ENCODE results near the gene ANKRD24. TPM values are rescaled to one million over a fixed set of nuclear protein-coding genes. Genes with fewer than 3 reads are reported as not detected.

Gene ANKRD24
- total RNA-seq, 1 experiment from 2014 or later, result 0.33 TPM

GRCh38 chr19:4197228-4197624 lies 14.7 kb downstream of the ANKRD24 start:
- no peaks in the 10 kb centered on the region for H4K20me1 ChIP-seq (ENCODE audit: low read length)
- H3K4me3 ChIP-seq (ENCODE audit: low read length), result no peak overlapping the region
- H3K9ac ChIP-seq (ENCODE audit: low read length), result no peak overlapping the region
- no peak for ATAC-seq
- ChIA-PET CTCF (no interaction called here), POLR2A (ENCODE audit: unreplicated experiment) (no interaction called here)
- no peaks in the 10 kb centered on the region for H3K36me3 ChIP-seq (ENCODE audit: low read depth, low read length)
- H3K9me3 ChIP-seq (ENCODE audit: low read length), result no peaks in the 10 kb centered on the region
- BruUV-seq (replicated peaks), result no TSS peak
- H3K27ac ChIP-seq (ENCODE audit: low read length), result no peak overlapping the region
- no peaks in the 10 kb centered on the region for H3K4me1 ChIP-seq (ENCODE audit: insufficient read depth, low read length)
- DNase-seq, result no peak
- H2AFZ ChIP-seq (ENCODE audit: low read length), result no peak overlapping the region
- no peaks in the 10 kb centered on the region for H3F3A ChIP-seq (ENCODE audit: low read length, unreplicated experiment)
- H3K9me2 ChIP-seq (replicated peaks; ENCODE audit: low read length), result no peaks in the 10 kb centered on the region
- intact Hi-C loops (cut with micrococcal nuclease), result no loop called here
- TF ChIP-seq EZH2phosphoT487 (IDR thresholded peaks at IDR 0.05; ENCODE audit: borderline replicate concordance, low read length) (no peak), EZH2 (IDR thresholded peaks at IDR 0.05; ENCODE audit: low read length, unreplicated experiment) (no peak), CTCF (conservative IDR thresholded peaks at IDR 0.05; ENCODE audit: low read depth, low read length) (no peak)
- no peak overlapping the region for H3K4me2 ChIP-seq (ENCODE audit: low read length)
- no peaks in the 10 kb centered on the region for H3K79me2 ChIP-seq (ENCODE audit: low read length)
- H3K27me3 ChIP-seq (ENCODE audit: low read length), result peaks cover 13% of the 10 kb centered on the region

- ChIA-PET CTCF (no interaction called here), POLR2A (ENCODE audit: unreplicated experiment) (no interaction called here)
- Histone ChIP-seq H3K4me2 (ENCODE audit: low read length) (no peak overlapping the region), H3K4me3 (ENCODE audit: low read length) (no peak overlapping the region), H3K9ac (ENCODE audit: low read length) (no peak overlapping the region), H4K20me1 (ENCODE audit: low read length) (no peaks in the 10 kb centered on the region), H3K9me3 (ENCODE audit: low read length) (no peaks in the 10 kb centered on the region), H3K27me3 (ENCODE audit: low read length) (peaks cover 13% of the 10 kb centered on the region), H3K36me3 (ENCODE audit: low read depth, low read length) (no peaks in the 10 kb centered on the region), H3K79me2 (ENCODE audit: low read length) (no peaks in the 10 kb centered on the region), H3F3A (ENCODE audit: low read length, unreplicated experiment) (no peaks in the 10 kb centered on the region), H3K27ac (ENCODE audit: low read length) (no peak overlapping the region), H3K9me2 (replicated peaks; ENCODE audit: low read length) (no peaks in the 10 kb centered on the region), H2AFZ (ENCODE audit: low read length) (no peak overlapping the region), H3K4me1 (ENCODE audit: insufficient read depth, low read length) (no peaks in the 10 kb centered on the region)
- no peak for DNase-seq
- TF ChIP-seq EZH2phosphoT487 (IDR thresholded peaks at IDR 0.05; ENCODE audit: borderline replicate concordance, low read length), result no peak
- TF ChIP-seq EZH2 (IDR thresholded peaks at IDR 0.05; ENCODE audit: low read length, unreplicated experiment), result no peak
- no TSS peak for BruUV-seq (replicated peaks)
- no peak for ATAC-seq
- intact Hi-C loops (cut with micrococcal nuclease), result no loop called here
These were observed 15.4 kb downstream of the ANKRD24 start for GRCh38 chr19:4197625-4198466.

GRCh38 chr19:4198467-4199126 lies 16.1 kb downstream of the ANKRD24 start:
- no peak overlapping the region for H3K9ac ChIP-seq (ENCODE audit: low read length)
- no peaks in the 10 kb centered on the region for H3K36me3 ChIP-seq (ENCODE audit: low read depth, low read length)
- H3F3A ChIP-seq (ENCODE audit: low read length, unreplicated experiment), result no peaks in the 10 kb centered on the region
- ChIA-PET POLR2A (ENCODE audit: unreplicated experiment) (no interaction called here), CTCF (no interaction called here)
- no peaks in the 10 kb centered on the region for H3K79me2 ChIP-seq (ENCODE audit: low read length)
- H3K4me3 ChIP-seq (ENCODE audit: low read length), result no peak overlapping the region
- intact Hi-C loops (cut with micrococcal nuclease), result no loop called here
- no peak overlapping the region for H2AFZ ChIP-seq (ENCODE audit: low read length)
- ATAC-seq (no peak), DNase-seq (no peak)
- BruUV-seq (replicated peaks), result no TSS peak
- H3K27me3 ChIP-seq (ENCODE audit: low read length), result peaks cover 13% of the 10 kb centered on the region
- TF ChIP-seq EZH2 (IDR thresholded peaks at IDR 0.05; ENCODE audit: low read length, unreplicated experiment), result no peak
- no peak for TF ChIP-seq EZH2phosphoT487 (IDR thresholded peaks at IDR 0.05; ENCODE audit: borderline replicate concordance, low read length)
- no peak for TF ChIP-seq CTCF (conservative IDR thresholded peaks at IDR 0.05; ENCODE audit: low read depth, low read length)
- no peaks in the 10 kb centered on the region for H4K20me1 ChIP-seq (ENCODE audit: low read length)
- H3K9me2 ChIP-seq (replicated peaks; ENCODE audit: low read length), result no peaks in the 10 kb centered on the region
- H3K4me1 ChIP-seq (ENCODE audit: insufficient read depth, low read length), result no peaks in the 10 kb centered on the region
- no peak overlapping the region for H3K27ac ChIP-seq (ENCODE audit: low read length)
- no peak overlapping the region for H3K4me2 ChIP-seq (ENCODE audit: low read length)
- H3K9me3 ChIP-seq (ENCODE audit: low read length), result no peaks in the 10 kb centered on the region
